ENCODE data around the gene LRFN4.

LRFN4 gene

GRCh38 chr11:66907751-66908630 is 51.1 kb downstream of the LRFN4 start:
- H3K4me3 ChIP-seq (ENCODE audit: control insufficient read depth, low read depth, low read length): no peak overlapping the region
- TF ChIP-seq CTCF (IDR thresholded peaks at IDR 0.05; ENCODE audit: control insufficient read depth, insufficient read depth, low read depth, low read length, missing control alignments): no peak
- no peak for DNase-seq (ENCODE audit: low read depth)

- TF ChIP-seq CTCF (IDR thresholded peaks at IDR 0.05; ENCODE audit: control insufficient read depth, insufficient read depth, low read depth, low read length, missing control alignments): no peak
- no peak overlapping the region for H3K4me3 ChIP-seq (ENCODE audit: control insufficient read depth, low read depth, low read length)
Observed at GRCh38 chr11:66909181-66909580, 52.3 kb downstream of the LRFN4 start.

DNA sequence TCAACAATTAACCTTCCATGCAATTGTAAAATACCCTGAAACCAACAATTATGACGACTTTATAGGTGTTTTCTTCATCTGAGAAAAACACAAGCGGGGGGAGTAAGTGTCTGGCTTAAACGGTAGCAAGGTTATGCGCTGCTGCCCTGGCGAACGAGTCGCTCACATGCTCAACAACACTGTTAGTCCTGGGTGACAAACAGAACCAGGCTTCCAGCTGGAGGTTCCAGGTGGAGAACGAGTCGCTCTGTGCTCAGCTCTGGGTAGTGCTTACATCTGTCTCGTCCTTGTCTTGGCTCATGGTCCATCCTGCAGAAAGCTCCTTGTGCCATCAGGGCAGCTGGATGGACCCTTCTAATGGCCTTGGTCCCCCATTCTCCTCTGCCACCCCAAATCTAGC is 53.2 kb downstream of the LRFN4 start:
- H3K4me3 ChIP-seq (ENCODE audit: control insufficient read depth, low read depth, low read length): no peak overlapping the region
- no peak for TF ChIP-seq CTCF (IDR thresholded peaks at IDR 0.05; ENCODE audit: control insufficient read depth, insufficient read depth, low read depth, low read length, missing control alignments)
- no peak for DNase-seq (ENCODE audit: low read depth)

More at GRCh38 chr11:66909181-66909580, 52.3 kb downstream of the LRFN4 start:
- no peak for DNase-seq (ENCODE audit: low read depth)
